K562 (cell line): Measurements from ENCODE around the gene PCK2. TPM values are rescaled to one million over a fixed set of nuclear protein-coding genes. Genes with fewer than 3 reads are reported as not detected.

Experiments used
- DMBX1 ChIP-seq: fragments of 250-450 bp; sonication (Bioruptor Pico); IDR thresholded peaks from 2 replicates; pipeline ENCODE4 v1.8.0; 2022; ENCODE audit warnings: inconsistent platforms, mild to moderate bottlenecking, moderate library complexity, borderline replicate concordance
- GTF2E2 ChIP-seq: fragments of 200-800 bp; sonication (Bioruptor generic); IDR thresholded peaks from 2 replicates; pipeline ENCODE4 v1.6.1; 2016; ENCODE audit warnings: missing genetic modification characterization, missing compliant biosample characterization
- HDAC2 ChIP-seq: fragments of 450-650 bp; IDR thresholded peaks from 2 replicates; pipeline ENCODE4 v1.6.1; 2016; ENCODE audit warnings: mild to moderate bottlenecking
- HDAC3 ChIP-seq: fragments of 450-650 bp; IDR thresholded peaks from 2 replicates; pipeline ENCODE4 v1.6.1; 2018; ENCODE audit warnings: borderline replicate concordance, mild to moderate bottlenecking, moderate library complexity; ENCODE audit not compliant: partially characterized antibody
- HDGF ChIP-seq: fragments of 450-650 bp; IDR thresholded peaks from 2 replicates; pipeline ENCODE4 v1.6.1; 2016
- LARP7 ChIP-seq: fragments of 450-650 bp; IDR thresholded peaks from 2 replicates; pipeline ENCODE4 v1.6.1; 2016
- MLLT1 ChIP-seq, 2 experiments: fragments of 450-650 bp; IDR thresholded peaks; 2 replicates each; pipeline ENCODE4 v1.6.1; 2016
- NFRKB ChIP-seq: fragments of 450-650 bp; IDR thresholded peaks from 2 replicates; pipeline ENCODE4 v1.6.1; 2016; ENCODE audit warnings: low read depth
- POLR2B ChIP-seq: fragments of 450-650 bp; IDR thresholded peaks from 2 replicates; pipeline ENCODE4 v1.6.1; 2018; ENCODE audit warnings: low read depth; ENCODE audit not compliant: partially characterized antibody
- ZNF518B ChIP-seq: fragments of 250-450 bp; sonication (Bioruptor Pico); IDR thresholded peaks from 2 replicates; pipeline ENCODE4 v1.5.0; 2021; ENCODE audit warnings: mild to moderate bottlenecking, moderate library complexity
- polyA plus RNA-seq, 8 experiments: library from polyadenylated mRNA; depleted of rRNA in 4 of 8; stranded (reverse) in 5 of 8; unstranded in 3 of 8; fragments of >200 nt; fragmentation: Nextera tagmentation in 2 of 8; fragmentation: Illumina TruSeq in 1 of 8; extraction: Ambion mirVana in 2 of 8; extraction: Trizol in 1 of 8; gene quantifications; 2 replicates each; pipeline versions ENCODE4 v1.2.1 to v1.2.3, GENCODE V29; 2011 to 2014; ENCODE audit warnings: inconsistent platforms in 1 of 8, missing spikeins in 1 of 8
- total RNA-seq, 7 experiments: library from RNA; depleted of rRNA in 6 of 7; stranded (reverse); fragments of >200 nt in 6 of 7; fragmentation: Illumina TruSeq in 2 of 7; extraction: Trizol in 2 of 7; gene quantifications; 2 replicates each; pipeline versions ENCODE4 v1.2.1 to v1.2.3, GENCODE V29; 2011 to 2021; ENCODE audit warnings: low replicate concordance in 1 of 7
- TF ChIP-seq, protein P1 (sequence below): sonication (generic); formaldehyde crosslinking; IDR thresholded peaks from 2 replicates; pipeline ENCODE4 v1.8.1; 2023; ENCODE audit warnings: mild to moderate bottlenecking, missing genetic modification reagents
- TF ChIP-seq, protein P2 (sequence below): fragments of 200-800 bp; sonication (Bioruptor generic); IDR thresholded peaks from 2 replicates; pipeline ENCODE4 v1.6.1; 2017; ENCODE audit warnings: missing genetic modification characterization, missing compliant biosample characterization
- TF ChIP-seq, protein P3 (sequence below): fragments of 450-650 bp; IDR thresholded peaks from 2 replicates; pipeline ENCODE4 v1.6.1; 2017; ENCODE audit warnings: antibody characterized with exemption, mild to moderate bottlenecking

PCK2 gene
- total and polyA plus RNA-seq, 9 of the 15 experiments (the other 6 are each of a cell fraction or from before 2014, with no cell fraction given): 3.3 to 60.9 (median 30.4) TPM

DNA sequence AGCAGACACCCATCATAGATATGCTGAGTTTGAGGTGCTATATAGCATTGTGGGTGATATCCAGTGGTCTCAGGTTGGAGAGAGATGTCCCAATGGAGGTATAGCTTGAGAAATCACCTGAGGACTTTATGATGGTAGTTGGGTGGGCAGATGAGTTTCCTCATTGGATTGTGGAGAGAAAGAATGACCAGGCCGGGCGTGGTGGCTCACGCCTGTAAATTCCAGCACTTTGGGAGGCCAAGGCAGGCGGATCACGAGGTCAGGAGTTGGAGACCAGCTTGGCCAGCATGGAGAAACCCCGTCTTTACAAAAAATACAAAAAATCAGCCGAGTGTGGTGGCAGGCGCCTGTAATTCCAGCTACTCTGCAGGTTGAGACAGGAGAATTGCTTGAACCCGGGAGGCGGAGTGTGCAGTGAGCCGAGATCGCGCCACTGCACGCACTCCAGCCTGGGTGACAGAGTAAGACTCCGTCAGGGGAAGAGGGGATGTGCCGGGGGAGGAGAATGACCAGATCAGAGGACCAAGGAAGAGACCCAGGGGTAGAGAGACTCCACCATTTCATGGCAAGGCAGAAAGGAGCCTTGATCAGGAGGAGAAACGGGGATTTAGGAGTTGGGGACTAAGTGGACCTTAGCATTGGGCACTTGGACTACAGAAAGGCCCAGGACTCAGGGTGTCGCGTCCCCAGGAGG is 757 bp upstream of the PCK2 start (continued):
- TF ChIP-seq LARP7 (0 out of 2 replicates have a peak, but pooled peaks have one; percentile 71), MLLT1 (IDR thresholded peaks at IDR 0.05) (0 out of 4 replicates have a peak, but pooled peaks of 1 of the 2 experiments have one; percentile 20), HDAC2 (0 out of 2 replicates have a peak, but pooled peaks have one; percentile 15), ZNF518B (no peak), POLR2B (peak; percentile 8), DMBX1 (CRISPR knock-in tag) (peak; percentile 26; the same call in 1 of the 2 replicates), NFRKB (peak; percentile 73), HDGF (0 out of 2 replicates have a peak, but pooled peaks have one; percentile 20), HDAC3 (no peak), GTF2E2 (tag) (no peak)
- TF ChIP-seq, protein P1, sequence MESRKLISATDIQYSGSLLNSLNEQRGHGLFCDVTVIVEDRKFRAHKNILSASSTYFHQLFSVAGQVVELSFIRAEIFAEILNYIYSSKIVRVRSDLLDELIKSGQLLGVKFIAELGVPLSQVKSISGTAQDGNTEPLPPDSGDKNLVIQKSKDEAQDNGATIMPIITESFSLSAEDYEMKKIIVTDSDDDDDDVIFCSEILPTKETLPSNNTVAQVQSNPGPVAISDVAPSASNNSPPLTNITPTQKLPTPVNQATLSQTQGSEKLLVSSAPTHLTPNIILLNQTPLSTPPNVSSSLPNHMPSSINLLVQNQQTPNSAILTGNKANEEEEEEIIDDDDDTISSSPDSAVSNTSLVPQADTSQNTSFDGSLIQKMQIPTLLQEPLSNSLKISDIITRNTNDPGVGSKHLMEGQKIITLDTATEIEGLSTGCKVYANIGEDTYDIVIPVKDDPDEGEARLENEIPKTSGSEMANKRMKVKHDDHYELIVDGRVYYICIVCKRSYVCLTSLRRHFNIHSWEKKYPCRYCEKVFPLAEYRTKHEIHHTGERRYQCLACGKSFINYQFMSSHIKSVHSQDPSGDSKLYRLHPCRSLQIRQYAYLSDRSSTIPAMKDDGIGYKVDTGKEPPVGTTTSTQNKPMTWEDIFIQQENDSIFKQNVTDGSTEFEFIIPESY (CRISPR knock-in tag): peak; percentile 84
- TF ChIP-seq, protein P2, sequence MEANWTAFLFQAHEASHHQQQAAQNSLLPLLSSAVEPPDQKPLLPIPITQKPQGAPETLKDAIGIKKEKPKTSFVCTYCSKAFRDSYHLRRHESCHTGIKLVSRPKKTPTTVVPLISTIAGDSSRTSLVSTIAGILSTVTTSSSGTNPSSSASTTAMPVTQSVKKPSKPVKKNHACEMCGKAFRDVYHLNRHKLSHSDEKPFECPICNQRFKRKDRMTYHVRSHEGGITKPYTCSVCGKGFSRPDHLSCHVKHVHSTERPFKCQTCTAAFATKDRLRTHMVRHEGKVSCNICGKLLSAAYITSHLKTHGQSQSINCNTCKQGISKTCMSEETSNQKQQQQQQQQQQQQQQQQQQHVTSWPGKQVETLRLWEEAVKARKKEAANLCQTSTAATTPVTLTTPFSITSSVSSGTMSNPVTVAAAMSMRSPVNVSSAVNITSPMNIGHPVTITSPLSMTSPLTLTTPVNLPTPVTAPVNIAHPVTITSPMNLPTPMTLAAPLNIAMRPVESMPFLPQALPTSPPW (CRISPR knock-in tag): no peak
- TF ChIP-seq, protein P3, sequence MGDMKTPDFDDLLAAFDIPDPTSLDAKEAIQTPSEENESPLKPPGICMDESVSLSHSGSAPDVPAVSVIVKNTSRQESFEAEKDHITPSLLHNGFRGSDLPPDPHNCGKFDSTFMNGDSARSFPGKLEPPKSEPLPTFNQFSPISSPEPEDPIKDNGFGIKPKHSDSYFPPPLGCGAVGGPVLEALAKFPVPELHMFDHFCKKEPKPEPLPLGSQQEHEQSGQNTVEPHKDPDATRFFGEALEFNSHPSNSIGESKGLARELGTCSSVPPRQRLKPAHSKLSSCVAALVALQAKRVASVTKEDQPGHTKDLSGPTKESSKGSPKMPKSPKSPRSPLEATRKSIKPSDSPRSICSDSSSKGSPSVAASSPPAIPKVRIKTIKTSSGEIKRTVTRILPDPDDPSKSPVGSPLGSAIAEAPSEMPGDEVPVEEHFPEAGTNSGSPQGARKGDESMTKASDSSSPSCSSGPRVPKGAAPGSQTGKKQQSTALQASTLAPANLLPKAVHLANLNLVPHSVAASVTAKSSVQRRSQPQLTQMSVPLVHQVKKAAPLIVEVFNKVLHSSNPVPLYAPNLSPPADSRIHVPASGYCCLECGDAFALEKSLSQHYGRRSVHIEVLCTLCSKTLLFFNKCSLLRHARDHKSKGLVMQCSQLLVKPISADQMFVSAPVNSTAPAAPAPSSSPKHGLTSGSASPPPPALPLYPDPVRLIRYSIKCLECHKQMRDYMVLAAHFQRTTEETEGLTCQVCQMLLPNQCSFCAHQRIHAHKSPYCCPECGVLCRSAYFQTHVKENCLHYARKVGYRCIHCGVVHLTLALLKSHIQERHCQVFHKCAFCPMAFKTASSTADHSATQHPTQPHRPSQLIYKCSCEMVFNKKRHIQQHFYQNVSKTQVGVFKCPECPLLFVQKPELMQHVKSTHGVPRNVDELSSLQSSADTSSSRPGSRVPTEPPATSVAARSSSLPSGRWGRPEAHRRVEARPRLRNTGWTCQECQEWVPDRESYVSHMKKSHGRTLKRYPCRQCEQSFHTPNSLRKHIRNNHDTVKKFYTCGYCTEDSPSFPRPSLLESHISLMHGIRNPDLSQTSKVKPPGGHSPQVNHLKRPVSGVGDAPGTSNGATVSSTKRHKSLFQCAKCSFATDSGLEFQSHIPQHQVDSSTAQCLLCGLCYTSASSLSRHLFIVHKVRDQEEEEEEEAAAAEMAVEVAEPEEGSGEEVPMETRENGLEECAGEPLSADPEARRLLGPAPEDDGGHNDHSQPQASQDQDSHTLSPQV: peak; percentile 56
